CD4-positive, alpha-beta T cell treated with Interleukin-17A for 4 hours (primary cell): Measurements from ENCODE around the gene GLIS1.

Experiments used
- DNase-seq: peaks from one replicate; pipeline ENCODE4 v3.0.0-alpha.2; 2020; ENCODE audit warnings: mixed read lengths

Gene GLIS1

DNA sequence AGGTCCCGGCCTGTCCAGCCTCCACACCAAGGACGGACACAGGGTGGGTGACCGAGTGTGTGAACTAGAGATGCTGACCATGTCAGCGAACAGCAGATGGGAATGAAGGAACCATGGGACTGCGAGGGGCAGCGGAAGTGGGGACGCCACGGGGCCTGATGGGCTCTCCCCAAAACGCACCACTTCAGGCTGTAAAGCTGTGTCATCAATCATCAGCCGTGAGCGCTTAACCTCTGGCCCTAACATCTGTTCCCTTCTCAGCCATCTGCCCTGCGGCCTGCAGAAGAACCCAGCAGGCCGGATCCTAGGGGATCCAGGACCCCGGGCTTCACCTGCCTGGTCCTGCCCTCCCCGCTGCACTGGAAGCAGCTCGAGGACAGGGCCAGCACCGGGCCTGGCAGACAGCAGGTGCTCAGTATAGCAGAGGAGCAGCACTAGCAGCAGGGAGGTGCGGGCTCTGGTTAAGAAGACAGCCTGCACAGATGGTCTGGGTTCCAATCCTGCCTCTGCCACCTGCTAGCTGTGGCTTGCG lies 221.1 kb downstream of the GLIS1 start:
- no peak for DNase-seq

DNA sequence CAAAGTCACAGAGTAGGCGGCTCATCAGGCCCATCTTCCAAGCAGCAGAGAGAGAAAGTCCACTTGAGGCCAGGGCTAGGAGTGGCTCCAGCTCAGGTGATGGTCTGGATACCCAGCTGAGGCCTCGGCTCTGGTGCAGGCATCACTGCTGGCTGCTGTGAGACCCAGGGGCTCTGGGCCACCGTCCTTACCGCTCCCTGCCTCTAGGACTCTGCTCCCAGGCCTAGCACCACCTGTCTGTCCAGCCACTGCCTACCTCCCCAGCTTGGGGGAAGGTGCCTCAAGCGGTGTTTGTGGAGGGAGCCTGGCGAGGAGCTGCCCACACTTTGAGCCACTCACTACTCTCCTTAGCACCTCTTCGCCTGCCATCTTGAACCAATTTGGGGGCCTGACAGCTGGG lies 221.9 kb downstream of the GLIS1 start:
- no peak for DNase-seq

DNA sequence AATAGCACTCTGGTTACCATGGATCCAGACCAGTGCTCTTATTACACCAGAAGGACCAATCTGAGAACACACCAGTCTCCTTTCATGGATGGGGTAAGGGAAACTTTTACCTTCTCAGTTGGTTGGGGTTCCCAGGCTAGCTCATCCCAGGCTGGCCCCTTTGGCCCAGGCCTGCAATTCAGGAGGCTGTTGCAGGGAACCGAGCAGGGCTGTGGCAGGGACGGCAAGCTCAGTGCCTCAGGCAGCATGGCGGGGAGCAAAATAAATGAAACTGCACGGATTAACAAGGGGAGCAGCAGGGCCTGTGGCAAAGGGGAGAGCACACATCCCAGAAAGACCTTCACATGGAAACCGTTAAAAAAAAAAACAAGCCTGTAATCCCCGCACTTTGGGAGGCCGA lies 222.8 kb downstream of the GLIS1 start:
- DNase-seq, result no peak

DNA sequence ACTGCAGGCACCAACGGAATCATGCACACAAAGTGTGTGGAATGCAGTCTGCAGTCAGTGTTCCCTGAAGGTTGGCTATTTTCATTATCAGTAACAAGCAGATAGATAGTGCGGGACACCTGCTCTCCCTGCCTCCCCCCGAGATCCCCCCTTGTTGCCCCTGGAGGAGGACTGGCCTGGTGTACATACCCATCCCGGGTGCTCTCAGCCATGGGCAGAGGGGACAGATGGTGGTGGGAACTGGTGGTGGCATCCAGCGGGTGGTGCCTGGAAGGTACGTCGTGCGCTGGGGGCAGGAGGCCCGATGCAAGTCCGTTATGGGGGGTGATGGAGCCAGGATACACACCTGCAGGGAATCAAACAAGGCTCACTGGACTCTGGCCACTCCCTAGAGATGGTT lies 224.5 kb downstream of the GLIS1 start:
- DNase-seq, result no peak

DNA sequence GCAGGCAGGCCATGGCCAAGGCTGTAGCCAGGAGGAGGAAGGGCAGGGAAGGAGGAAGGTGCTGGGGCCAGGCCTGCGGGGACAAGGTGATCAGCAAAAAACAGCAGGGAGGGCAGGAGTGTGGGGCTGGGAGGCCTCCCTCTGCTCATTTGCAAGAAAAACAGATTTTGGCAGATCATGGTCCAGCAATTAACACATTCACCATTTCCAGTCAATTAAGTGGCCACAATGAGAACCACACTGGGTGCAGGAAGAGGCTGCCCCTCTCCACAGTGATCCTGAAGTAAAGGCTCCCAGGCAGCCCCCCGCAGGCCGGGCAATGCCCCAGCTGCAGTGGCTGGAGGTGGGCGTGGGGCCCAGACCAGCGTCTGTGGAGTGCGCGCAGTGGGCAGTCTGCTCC lies 225.1 kb downstream of the GLIS1 start:
- no peak for DNase-seq

DNA sequence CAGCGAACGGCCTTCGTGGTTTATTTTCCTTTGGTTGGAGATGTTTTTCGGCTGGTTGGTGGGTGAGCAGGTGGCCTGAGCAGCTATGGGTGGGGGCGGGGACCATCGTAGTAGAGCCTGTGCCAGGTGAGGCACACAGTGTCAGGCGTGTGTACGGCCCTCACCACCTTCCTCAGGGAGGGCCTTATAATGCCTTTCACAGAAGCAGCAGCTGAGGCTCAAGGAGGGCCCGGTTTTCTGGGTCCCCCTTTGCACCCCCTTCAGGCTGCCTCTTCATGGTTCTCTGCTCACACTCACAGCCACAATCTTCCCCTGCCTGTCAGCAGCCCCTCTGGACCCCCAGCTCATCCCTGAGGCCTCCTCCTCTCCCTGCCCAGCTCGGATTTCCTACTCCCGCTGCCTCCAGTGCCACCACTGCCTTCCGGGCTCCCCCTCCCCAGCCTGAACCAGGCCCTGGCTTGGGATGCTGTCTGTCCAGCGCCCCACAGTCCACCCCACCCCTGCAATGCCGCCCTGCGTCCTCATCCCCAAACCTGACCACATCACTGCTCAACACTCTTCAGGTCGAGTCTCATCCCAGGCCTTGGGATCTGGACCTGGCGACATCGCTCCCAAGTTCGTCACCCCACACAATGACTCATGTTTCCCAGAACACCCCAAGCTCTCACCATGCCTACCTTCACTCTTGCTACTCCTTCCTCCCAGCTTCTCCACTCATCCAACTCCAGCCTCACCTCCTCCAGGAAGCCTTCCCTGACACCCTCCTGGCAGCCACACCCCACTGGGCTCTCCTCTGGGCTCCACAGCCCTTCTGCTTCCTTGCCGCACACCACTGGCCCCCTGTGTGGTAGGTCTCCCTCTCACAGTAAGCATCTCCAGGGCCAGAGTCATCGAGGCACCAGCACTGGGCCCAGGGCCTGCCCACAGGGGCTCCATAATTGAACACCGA lies 225.9 kb downstream of the GLIS1 start:
- no peak for DNase-seq

DNA sequence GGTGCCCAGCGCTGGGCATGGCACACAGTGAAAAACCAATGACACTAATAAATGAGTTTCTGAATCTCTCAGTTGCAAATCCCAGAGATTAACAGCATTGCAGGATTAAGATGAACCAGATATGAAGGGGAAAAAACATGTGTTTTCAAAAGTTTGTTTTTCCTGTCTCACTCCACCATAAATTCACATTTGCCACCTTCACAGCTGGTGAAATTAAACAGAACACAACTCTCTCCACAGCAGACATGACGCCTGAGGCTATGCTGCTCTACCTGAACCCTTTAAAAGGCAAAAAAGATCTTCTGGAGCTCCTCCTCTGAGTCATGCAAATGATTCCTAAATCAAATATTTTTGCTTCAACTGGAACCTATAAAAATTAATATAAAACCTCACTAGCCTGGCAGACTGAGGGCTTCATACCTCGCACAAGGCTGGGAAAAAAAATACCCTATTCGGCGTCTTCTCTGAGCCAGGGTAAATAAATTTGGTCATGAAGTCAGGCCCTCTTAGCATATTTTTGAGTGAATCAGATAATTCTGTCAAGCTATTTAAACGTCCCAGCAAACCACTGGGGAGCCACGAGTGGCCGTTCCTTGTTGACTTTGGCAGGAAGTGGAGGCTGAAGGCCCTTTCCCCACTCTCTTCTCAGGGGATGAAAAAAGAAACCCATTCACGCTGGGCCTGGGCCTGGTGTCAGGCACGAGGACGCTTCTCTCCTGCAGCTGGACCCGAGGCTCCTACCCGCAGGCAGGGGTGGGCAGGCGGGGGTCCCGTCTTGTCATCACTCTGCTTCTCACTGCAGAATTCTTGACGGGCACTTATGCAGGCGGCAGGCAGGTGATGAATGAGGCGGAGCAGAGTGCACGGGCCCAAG lies 226.8 kb downstream of the GLIS1 start:
- DNase-seq, result no peak

DNA sequence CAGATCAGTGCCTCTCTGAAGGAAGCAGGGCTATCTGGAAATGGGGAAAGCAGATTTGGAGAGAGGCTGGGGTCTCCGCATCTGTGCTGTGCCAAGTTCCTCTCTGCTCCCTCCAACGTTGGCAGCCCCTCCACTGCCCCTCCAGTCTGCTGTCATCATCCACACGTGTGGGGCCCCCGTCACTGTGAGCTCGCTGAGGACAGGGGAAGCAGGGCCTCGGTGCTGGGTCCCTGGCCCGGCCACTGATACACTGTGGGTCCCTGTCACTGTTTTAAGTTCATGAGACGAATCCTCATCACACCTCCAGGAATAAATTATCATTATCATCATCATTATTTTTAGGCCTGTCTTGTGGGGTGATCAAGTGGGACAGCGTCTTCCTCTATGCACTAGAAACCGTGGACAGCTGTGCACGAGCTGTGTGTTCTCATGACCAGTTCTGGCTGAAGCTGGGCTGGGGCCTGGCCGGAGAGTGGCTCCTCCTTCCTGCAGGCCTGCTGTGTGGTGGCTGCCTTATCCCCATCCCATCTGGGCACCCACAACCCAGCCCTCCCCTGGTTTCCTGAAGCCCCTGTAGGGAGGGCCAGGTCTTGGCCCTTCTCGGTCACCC lies 227.5 kb downstream of the GLIS1 start:
- DNase-seq, result no peak

DNA sequence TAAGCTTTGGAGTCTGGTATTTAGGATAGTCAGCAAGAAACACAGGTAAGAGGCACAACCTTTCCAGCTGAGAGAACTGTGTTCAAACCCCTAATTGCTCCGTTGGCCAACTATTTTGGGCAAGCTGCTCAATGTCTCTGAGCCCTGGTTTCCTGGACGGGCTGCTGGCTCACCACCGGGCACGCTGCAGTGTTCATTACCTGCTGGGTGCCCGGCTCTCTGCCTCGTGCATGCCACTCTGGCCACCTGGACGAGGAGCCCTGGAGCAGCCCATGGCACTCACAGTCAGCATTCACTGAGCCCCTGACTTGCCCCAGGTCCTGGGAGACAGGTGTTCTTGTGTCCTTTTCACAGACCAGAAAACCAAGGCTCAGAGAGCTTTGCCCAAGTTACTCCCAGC lies 228.7 kb downstream of the GLIS1 start:
- no peak for DNase-seq

DNA sequence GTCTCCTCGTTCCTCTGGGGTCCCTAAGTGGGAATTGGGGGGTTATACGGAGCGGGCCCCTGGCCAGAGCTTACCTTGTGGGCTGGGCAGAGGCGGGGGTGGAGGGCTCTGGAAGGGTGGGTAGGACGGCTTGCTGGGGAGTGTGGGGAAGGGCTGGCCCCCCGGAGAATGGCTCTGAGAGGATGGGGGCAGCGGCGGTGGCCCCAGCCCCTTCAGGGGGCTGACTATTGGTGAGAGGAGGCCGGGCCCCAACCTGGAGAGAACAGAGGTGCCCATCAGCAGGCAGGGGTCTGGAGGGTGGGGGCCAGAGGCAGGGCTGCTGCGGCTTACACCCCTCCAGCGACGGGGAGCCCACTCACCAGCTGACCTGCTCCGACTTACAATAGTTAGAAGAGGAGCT lies 229.2 kb downstream of the GLIS1 start:
- DNase-seq, result no peak

DNA sequence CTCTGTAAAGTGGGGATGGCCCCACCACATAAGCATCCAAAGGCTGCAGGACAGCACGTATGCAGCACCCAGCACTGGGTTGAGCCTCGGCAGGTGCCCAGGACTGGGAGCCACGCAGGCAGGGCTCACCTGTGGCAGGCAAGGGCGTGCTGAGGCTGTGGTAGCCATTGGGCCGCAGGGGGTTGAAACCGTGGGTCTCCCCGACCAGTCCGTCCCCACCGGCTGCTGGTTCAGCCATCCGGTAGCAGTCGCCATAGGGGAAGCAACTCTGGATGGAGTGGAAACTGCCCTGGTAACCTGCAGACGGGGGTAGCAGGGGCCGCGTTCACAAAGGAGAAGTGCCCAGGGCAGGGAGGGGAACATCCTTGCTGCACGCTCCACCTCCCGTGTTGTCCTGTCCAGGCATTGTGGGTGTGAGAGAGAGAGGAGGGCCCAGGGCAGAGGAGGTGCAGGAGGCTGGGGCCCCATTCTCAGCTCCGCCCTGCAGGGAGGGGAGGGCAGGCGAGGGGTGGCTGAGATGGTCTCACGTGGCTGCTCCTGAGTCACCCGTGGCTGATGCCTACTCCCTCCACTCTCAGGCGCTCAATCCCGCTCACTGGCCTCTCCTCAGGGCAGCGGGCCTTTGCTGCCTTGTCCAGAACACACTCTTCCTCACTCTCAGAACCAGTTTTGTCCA lies 229.8 kb downstream of the GLIS1 start:
- no peak for DNase-seq

DNA sequence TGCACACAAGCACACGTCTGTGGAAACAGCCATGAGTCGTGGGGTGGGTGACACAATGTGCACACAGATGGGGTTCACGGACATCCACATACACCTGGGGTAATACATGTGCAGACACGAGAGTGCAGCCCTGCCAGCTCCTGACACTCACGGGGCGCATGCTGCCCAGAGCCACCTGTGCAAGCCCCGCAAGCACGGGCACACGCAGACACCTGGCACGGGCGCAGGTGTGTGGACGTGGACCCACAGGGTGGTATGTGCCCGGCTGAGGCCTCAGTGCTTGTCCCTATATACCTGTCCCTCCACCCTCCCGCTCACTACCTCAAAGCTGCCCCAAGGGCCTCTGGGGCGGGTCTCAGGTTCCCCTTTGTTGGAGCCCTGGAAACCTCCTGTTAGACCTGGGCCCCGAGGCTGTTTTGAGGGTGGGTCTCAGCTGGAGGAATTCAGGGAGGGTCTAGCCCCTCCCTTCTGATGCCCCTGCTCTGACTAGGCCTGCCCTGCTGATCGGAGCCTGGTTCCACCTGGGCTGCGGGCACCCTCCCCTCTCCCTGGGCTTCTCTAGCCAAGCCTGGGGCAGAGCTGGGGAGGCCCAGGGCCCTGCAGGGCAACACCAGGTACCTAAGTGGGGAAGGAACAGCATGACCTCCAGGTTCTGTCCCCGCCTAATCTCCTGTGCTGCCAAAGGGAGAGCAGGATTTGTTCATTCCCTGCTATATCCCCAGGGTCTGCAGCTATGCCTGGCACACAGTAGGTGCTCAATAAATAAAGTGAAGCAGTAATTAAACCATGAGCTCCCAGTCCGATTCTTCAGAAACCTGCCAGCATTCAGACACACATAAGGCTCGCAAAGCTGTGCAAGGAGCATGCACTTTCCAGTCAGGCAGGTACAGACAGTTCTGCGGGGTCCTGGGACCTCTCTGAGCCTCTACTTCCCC lies 230.6 kb downstream of the GLIS1 start:
- DNase-seq, result no peak

DNA sequence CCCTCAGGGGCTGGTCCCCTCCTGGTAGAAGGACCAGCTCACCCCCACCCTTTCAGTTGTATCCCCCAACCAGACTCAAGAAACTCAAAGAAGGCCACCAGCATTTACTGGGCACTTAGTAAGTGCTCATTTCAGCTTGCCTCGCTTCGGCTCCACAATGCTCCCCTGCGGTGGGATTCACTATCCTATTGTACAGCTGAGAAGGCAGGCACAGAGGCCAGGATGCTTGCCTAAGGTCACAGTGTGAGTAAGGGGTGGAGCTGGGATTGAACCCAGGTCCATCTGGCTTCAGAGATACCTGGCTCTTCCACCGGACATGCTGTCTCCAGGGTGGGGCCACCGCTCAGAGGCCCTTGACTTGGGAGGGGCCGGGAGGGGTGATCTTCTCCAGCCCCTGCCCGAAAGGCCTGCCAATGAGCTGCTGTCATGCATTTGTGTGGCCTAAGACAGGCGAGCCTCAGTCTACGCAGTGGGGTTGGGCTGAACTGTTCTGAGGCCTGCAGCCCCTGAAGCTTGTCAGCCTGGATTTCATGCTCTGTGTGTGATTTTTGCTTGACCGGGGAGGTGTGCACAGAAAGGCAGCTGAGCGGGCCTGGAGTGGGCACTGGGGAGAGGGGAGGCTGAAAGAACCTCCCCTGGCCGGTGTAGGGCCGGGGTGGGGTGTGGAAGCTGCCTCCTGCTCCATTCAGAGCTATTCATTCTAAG lies 231.7 kb downstream of the GLIS1 start:
- no peak for DNase-seq

DNA sequence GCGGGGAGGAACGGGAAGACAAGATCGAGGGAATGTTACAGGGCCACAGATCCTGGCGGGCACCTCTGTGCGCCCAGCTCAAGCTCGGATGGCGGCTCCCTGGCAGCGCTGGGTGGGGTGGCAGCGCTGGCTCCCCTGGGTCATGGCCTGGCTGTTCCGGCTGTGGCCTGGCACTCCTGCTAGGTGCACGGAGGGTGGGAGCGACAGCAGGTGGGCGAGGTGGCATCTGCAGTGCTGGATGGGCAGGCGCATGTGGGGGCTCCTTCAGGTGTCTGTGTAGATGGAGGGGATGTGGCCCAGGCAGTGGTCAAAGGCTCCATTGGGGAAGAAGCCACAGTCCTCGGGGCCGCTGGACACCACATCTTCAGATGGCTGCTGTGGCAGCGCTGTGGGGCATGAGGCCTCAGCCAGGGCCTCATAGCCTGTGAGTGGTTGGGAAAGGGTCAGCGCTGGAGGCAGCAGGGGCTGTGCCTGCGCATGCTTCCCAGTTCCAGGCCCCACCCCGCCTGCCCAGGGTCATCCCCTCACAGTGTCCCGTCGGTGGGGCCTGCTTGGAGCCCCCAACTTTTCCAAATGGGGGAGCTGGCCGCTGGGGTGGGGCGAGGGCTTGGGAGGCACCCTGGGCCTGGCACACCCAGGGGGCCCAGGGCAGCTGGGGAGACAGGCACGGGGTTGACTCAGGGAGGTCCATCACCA lies 232.5 kb downstream of the GLIS1 start:
- DNase-seq, result no peak

DNA sequence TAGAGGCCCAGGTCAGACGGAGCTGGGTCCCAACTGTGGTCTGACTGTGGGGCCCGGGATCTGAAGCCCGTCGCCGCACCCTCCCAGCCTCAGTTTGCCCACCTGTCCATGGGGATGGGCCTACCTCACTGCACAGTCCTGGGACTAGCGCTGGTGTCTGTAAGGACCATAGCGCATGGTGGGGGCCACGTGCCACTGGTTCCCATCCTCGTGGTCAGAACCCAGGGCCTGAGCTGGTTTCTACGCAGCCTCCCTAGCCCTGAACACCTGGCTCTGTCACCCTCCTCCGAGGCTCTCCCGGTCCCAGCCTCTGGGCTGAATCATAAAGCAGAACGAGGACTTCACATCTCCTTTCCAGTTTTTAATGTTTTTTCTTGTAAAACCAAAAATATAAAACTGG lies 233.1 kb downstream of the GLIS1 start:
- DNase-seq, result no peak

DNA sequence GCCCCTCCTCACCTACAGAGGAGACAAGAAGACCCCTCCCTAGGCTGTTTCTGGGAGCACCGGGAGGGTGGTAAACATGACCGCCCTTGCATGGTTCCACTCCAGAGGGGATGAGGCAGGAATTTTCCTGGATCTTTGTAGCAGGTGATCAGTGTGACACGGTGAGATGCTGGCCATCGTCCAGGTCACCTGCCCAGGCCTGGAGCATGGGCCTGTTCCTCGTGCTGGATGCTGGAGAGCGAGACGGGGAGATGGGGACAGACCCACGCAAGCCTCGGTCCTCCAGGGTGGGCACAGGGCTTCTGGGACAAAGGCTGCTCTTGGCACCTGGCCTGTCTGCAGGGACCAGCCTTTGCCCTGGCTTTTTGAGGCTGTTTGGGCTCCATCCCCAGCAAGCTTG lies 233.6 kb downstream of the GLIS1 start:
- no peak for DNase-seq

DNA sequence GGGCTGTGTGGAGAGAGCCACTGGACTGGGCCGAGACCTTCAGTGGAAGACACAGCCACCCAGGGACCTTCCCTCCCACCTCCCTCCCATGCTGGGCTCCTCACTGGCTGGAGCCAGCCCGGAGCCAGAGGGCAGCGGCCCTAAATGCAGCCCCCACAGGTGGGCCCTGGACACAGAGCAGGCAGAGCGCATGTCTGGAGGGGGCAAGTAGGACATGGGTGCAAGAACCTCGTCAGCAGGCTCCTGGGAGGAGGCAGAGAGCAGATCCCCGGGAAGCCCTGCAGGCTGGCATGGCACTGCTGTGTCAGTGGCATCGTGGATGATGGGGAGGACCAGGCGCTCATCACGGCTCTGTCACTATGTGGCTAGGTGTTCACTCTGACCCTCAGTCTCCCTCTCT lies 234.1 kb downstream of the GLIS1 start:
- DNase-seq, result no peak

DNA sequence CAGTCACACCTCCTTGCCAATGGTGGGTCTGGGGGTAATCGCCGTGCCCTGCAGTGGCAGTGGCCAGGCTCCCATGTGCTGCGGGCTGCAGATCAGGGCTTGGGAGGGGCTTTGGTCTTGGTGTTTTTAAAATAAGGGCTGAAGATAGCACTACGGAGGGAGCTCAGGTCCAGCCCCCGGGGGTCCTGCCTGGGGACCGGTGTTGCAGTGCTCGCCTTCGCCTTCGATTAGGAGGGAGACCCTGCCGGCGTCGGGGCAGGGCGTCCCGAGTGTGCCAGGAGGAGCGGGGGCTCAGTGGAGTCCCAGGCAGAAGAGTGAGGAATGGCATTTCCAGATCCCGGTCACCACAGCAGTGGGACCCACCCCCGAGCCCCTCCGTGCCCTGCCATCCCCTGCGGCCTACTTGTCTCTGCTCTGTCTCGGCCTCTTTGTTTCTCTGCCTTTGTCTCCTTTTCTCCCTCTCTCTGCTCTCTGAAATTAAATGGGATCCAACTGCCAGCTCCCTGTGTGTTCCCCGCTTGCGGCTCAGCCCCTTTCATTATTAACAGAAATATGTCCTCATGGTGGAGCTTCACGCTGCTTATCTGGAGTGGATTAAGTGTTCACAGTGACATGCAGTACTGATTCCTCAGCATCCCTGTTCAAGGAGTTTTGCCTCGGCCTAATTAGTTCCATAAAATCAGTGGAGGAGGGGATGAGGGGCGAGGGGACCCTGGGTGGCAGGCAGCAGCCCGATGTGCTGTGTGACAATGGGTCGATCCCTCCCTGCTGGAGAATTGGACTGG lies 235.3 kb downstream of the GLIS1 start:
- DNase-seq, result no peak
